Stimulated activated CD4-positive, alpha-beta T cell treated with anti-CD3 and anti-CD28 coated beads, Interleukin-1b, Interleukin-23, amount 100 ng/mL, for 48 hours (primary cell): ENCODE data around the gene SDF4.

Experiments
- DNase-seq: peaks from one replicate; pipeline ENCODE4 v3.0.0-alpha.2; 2020

SDF4 gene

DNA sequence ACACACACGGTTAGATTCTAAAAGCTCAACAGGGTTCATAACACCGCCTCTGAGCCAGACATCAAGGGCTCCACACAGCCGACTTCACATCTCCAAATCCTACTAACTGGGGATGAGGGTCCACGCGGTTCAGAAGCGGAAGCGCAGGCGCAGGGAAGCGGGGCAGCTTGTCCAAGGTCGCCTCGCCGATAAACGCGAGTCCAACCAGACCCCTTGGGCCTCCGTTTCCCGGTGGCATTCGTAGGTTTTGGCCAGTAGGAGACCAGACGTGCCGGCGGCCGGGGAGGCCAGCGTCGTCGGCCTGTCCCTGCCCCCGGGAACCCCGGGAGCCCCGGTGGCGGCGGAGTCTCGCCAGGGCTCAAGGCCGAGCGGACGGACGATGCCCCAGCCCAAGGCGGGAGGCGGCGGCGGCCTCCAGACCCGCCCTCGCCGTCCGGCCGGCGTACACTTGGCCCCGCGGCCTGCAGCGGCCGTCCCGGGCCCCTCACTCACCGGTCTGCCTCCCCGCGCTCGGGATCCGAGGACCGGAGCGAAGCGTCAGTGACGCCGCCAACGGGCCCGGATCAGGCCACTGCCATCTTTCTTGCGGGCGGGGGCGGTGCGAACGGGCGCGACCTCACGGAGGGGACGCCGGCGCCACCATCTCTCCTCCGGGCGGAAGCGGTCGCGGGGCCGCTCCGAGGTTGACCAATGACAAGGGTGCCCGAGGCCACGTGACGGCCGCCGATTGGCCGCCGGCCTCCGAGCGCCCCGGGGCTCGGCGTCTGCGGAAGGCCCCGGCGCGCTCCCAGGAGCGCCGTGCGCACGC, at the start of gene SDF4:
SDF4 (minus strand) TSS at position 602 of the 808 bp plus-strand sequence. CDS start 3,229 bp downstream, outside the sequence.
- DNase-seq = peak; percentile 97

- DNase-seq = no peak
These were observed 49.1 kb upstream of the SDF4 start for GRCh38 chr1:1280782-1281481.

DNA sequence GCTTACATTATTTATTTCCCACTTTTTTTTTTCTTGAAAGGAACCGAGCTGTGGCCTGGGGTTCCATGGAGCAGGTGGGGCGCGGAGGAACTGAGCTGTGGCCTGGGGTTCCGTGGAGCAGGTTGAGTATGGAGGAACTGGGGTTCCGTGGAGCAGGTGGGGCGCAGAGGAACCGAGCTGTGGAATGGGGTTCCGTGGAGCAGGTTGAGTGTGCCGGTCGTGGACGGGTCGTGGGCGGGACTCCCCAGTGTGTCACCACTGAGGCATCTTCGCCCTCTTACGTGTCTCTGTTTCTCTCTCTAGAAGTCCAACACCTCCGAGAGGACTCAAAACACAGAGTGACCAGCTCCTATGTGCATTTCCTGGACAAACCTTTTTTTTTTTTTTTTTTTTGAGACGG, 47.2 kb upstream of the SDF4 start:
- DNase-seq = no peak

DNA sequence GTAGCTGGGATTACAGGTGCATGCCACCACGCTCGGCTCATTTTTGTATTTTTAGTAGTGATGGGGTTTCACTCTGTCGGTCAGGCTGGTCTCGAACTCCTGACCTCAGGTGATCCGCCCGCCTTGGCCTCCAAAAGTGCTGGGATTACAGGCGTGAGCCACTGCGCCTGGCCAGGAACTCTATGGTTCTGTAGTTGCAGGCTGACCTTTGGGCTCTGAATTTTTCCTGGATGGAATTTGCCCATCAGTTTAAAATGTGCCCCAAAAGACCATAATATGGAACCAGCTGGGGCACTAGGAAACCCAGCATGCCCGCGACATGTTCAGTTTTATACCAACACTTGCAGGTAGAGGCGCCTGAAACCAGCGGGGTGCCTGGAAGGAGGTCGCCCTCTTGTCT, 46.8 kb upstream of the SDF4 start:
- DNase-seq = no peak

DNA sequence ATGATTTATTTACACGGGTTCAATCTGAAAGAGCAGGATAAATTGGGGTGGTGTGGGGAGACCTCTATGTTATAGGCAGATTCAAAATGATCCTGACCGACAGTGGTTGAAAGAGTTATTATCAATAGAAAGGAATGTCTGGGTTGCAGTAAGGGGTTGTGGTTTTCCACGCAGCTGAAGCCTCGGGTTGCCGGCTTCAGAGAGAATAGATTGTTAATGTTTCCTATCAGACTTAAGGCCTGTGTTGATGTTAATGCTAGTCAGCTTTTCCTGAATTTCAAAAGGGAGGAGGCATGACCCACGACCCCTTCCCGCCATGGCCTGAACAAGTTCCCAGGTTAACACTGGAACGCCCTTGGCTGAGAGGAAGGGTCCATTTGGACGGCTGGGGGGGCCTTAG, 44.0 kb upstream of the SDF4 start:
- DNase-seq = no peak

DNA sequence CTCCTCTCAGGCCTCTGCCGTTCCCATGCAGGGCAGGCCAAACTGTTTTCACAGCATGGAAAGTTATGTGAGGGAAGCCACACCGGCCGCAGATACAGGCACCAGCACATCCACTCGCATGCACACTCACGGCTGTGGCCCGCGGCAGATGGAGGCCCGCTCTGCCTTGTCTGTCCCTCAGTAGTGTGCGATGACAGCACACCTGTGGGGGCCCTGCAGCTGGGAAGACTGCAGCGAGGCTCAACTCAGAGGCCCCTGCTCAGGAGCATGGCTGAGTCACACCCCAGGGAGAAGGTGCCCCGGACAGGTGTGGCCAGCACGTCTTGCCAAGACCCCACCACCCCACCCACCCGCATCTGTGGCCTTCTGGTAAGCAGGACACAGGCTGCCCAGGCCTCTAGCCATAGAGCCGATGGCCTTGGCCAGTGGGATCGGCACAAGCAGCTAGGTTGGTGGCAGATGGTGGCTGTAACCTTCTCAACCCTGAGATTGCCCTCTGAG, 43.2 kb upstream of the SDF4 start:
- DNase-seq = no peak

GRCh38 chr1:1274299-1274930, 42.6 kb upstream of the SDF4 start:
- no peak for DNase-seq

DNA sequence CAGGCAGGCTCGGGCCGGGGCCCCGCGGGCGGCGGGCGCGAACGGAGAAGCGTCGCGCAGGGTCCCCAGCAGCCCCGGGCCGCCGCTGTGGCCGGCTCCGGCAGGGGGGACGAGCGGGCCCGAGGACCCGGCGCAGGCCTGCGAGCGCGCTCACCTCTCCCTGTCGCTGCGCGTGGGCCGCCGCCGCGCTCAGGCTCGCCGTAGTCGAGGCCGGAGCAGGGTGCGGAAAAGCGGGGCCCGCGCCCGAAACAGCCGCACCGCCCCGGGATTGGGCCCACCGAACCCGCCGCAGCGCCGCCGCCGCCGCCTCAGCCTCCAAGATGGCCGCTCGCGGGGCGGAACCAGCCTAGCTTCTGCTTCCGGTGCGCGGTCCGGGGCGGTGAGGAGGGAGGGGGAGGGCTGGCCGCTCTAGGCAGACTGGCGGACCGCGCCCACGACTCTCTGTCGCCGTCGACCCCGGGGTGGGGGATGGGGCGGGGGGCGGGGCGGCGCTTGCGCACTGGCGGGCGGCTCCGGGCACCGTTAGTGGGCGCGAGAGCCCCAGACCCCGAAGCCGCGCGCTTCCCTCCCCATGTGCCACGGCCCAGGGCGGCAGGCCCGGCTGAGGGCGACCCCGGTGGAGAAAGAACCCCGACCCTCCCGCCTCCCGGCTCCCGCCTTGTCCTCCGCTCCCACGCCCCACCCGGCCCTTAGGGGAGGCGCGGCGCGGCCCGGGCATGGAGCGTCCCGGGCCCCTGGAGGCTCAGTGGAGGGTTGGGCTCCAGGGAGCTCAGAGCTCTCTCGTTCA, 41.9 kb upstream of the SDF4 start, which contains the start of gene UBE2J2:
UBE2J2 (minus strand) TSS at position 343 of the 787 bp plus-strand sequence. CDS start 5,862 bp downstream, outside the sequence.
- peak; percentile 95 for DNase-seq

DNA sequence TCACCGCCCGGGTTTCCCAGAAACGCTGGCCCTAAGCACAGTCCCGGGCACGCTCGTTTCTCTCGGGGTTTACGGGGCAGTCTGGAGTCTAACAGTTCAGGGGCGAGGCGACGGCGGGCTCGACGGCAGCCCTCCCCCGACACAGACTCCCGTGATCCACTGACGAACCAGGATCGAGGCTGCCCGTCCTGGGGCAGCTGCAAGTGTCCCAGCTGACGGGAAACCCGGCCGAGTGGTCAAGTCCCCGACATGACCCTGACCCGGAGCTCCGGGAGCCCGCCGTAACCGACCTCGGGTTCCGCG, 41.4 kb upstream of the SDF4 start:
- no peak for DNase-seq

GRCh38 chr1:1272341-1273208, 40.8 kb upstream of the SDF4 start:
- DNase-seq = no peak

DNA sequence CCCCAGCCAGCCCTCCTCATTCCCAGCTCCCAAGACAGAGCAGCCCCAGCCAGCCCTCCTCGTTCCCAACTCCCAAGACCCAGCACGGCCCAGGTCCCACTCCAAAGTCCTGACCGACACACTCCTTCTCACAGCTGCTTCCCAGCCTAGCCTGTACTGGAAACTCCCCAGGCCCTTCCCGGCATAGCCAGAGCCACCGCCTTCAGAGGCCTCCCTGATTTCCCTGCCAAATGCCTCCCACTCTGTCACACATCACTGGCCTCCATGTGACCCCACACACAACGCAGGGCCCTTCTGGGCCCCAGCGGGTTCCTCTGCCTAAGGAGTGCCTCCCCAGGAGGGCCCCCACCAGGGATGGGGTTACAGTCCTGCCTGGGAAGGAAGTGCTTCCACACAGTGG, 39.0 kb upstream of the SDF4 start:
- no peak for DNase-seq

GRCh38 chr1:1268284-1268682, 36.5 kb upstream of the SDF4 start:
- DNase-seq = no peak

- no peak for DNase-seq
These were observed 35.9 kb upstream of the SDF4 start for GRCh38 chr1:1267488-1268283.

DNA sequence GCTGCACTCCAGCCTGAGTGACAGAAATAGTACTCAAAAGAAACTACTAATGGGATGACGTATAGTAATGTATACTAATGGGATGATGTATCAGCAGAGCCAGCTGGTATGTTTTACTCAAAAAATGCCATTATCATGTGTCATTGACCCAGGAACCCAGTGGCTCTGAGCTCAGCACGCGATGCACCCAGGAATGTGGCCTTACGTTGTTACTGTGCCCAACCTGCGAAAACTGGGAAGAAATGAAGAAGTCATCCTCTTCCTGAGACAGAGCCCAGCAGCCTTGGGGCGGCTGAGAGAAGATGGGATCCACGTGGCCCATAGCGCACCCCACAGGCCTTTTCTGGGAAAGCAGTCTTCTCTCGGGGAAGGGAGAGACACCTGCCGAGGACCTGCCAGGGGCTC, 33.1 kb upstream of the SDF4 start:
- DNase-seq = no peak

DNA sequence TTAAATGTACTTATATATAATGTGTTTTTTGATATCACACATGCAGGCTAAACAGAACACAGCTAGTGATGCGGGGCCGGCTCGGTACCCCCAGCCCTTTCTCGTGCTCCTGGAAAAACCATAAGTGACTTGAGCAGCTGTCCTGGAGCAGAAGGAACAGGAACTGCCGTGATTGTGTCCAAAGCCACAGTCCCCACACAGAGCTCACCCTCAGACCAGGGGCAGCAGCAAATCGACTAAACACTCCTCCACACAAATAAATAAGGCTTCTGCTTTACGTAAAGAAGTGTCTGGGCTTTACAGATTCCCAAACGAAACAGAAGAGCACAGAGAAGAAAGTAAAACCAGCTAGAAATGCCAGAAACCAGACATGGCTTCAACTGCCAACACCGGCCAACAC, 32.2 kb upstream of the SDF4 start:
- DNase-seq = no peak

- no peak for DNase-seq
These were observed 31.0 kb upstream of the SDF4 start for GRCh38 chr1:1262758-1263157.

DNA sequence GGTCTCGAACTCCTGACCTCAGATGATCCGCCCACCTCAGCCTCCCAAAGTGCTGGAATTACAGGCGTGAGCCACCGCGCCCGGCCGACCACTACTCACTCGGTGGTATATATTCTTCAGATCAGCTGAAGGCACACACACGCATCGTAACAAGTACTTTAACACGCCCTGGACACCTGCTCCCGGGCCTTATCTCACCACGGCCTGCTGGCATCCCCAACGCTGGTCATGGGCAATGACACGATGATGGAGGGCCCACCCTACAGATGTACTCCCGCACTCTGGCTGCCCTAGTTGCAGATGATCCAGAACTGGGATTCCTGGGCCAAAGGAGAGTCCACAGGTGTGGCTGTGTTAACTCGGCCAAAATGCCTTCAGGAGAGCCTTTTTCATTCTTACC, 30.3 kb upstream of the SDF4 start:
- no peak for DNase-seq

DNA sequence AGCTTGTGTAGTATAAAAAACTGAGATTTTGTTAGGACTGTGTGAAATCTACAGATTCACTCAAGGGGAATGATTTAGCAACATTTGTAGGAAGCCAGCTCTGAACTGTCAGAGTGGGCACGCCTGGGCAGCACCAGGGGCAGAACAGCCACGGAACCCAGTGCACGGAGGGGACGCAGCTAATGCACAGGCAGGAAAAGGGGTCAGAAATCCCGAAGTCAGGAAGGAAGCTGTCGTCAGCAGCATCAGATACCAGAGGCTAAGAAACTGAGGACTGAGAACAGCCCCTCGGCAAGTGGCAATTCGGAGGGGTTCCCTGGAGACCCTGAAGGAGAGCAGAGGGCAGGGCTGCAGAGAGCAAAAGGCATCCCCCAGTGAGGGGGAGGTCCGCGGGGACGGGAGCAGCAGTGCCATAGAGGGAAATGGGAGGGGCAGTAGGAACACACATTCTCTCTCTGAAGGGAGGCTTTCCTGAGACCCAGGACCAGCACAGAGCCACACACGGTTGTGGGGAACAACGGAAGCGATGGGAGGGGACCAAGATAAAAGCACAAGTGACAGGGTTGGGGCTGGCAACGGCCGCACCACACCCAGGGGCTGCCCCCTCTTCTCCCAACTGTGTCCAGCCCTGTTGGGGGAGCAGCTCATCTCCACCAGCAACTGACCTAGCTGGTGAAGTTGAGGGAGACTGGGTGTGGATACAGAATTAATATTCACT, 29.2 kb upstream of the SDF4 start:
- no peak for DNase-seq

- no peak for DNase-seq
These were observed 28.3 kb upstream of the SDF4 start for GRCh38 chr1:1259951-1260600.

DNA sequence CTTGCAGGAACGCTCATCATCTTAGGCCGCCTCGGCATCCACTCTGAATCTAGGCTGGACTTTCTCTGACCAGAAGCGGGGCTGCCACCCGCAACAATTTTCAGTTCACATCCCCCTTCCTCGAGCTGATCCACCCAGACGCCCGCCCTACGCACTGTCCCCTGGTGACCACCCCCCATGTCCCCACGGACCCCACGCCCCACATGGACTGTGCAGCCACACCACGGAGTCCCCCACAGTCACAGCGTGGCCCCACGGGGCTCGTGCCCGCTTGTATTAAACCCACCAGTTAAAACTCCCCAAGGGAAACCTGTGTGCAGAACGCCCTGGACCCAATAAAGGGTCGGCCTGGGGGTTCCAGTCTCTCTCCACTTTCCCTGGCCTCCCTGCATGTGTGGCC, 27.7 kb upstream of the SDF4 start:
- no peak for DNase-seq
